ENCODE results near the gene CDH4. TPM values are rescaled to one million over a fixed set of nuclear protein-coding genes. Genes with fewer than 3 reads are reported as not detected.

CDH4 gene
- total RNA-seq, 1 donor from 2014 or later: not detected

DNA sequence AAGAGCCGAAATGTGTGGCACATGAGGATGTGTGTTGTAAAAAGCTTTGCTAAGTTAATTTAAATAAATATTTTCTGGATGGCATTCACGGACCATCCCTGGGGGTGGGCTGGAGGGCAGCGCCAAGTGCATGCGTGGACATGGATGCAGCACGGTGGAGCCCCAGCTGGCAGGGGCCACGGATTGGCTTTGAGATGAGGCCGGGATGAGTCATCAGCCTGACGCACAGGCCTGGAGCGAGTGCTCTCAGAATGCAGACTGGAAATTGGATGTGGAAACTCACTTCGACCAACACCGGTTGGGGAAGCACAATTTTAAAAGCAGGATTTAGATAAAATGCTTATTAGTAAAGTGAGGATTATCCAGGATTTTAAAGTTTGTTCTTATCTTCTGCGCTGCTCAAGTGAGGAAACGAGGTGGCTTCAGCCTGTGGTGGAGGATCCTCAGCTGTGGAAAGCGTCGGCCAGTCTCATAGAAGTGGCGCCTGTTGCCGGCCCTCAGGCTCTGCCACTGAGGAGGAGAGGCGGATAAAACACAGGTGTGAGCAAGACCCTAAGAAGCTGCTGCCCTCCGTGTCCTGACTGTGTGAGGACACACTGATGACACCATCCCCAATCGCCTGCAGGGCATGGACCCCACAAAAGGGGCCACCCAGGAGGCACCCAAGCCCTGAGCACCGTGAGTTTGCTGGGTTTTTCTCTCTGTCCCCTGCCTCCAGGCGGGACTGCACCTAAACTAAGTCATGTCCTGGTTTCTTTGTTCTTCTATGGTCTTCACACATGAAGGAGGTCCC, 279.7 kb downstream of the CDH4 start:
- DNase-seq (no peak), ATAC-seq (no peak)
- intact Hi-C loops (cut with micrococcal nuclease): no loop called here

DNA sequence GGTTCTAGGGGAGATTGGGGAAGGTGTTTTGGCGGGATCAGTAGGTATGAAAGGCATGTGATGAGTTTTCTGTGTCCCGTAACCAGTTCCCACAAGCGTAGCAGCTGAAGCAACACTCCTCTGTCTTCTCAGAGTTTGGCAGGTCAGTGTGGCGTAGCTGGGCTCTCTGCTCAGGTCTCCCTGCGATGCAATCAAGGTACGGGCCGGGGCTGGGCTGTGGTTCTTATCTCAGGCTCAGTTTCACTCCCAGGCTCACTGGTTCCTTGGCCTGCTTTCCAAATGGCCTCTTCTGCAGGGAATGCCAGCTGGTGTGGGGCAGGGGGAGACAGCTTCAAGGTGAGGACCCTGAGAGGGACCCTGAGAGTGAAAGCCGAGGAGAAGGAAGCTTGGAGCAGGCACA, 280.7 kb downstream of the CDH4 start:
- DNase-seq: no peak
- ATAC-seq: no peak
- intact Hi-C loops (cut with micrococcal nuclease): no loop called here

DNA sequence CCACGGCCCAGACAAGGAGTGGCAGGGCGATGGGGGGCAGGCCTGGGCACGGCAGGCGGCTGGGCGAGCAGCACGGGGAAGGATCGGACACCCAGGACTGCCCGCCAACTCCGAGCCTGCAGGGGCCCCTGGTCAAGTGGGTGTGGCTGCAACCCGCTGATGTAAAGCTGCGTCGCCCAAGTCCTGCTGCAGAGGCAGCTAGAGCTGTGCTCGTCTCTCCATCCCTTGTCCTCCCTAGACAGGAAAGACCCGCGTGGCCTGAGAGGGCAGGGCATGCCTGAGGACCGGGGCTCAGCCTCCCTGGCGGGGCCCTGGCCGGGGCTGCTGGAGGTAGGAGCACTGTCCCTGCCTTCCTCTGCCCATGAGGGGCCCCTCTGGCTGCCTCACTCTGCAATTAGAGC, 281.2 kb downstream of the CDH4 start:
- no peak for ATAC-seq
- intact Hi-C loops (cut with micrococcal nuclease): no loop called here

DNA sequence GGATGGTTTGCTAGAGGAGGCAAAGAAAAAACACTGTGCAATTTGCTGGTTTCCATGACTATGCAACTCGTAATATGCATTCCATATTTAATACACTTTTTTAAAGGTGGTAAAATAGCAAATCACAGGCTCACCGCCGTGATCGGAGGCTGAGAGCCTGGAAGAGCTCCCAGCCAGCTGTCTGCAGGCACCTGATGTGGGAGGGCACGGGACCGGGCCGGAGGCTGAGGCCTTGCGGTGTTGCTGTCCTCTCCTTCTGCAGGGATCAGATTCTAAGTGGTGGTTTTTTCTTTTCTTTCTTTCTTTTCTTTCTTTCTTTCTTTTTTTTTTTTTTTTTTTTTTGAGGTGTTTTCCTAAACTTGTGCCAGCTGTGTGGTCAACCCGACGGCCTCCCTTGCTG, 282.3 kb downstream of the CDH4 start:
- intact Hi-C loops (cut with micrococcal nuclease): no loop called here
- ATAC-seq (no peak), DNase-seq (no peak)

More for the DNA sequence above, 281.2 kb downstream of the CDH4 start:
- no peak for DNase-seq

DNA sequence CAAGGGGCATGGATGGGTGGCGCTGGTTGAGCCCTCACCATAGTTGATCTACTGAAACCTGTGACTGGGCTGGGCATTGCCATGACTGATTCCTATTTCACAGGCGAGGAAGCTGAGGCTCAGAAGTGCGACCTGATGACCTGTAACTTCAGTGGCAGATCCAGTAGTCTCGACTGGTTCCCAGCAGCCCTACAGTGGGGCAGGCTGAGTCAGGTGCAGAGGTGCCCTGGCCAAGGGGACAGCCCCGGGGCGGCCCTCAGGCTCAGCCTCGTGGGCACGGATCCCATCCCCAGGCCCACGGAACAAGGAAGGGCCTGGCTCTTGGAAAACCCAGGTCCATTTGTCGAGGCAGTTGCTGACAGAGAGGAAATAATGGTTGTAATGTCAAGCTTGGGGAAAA, 283.0 kb downstream of the CDH4 start:
- DNase-seq (no peak), ATAC-seq (no peak)
- intact Hi-C loops (cut with micrococcal nuclease): no loop called here

DNA sequence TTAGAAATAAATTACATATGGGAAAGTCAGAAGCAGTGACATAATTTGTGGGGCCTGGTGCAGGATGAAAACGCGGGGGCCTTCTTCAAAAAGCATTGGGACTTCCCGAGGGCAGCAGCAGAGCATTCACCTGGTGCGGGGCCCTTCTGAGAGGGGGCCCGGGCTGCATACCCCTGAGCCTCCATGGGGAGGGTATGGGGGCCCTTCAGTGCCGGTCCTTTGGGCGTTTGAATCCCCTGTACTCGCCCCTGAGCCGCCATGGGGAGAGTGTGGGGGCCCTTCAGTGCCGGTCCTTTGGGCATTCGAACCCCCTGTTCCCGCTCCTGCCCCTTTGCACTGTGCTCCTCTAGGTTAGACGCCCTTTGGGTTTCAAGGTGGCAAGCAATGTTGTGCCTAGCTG, 283.5 kb downstream of the CDH4 start:
- no peak for DNase-seq
- no peak for ATAC-seq
- intact Hi-C loops (cut with micrococcal nuclease): no loop called here

DNA sequence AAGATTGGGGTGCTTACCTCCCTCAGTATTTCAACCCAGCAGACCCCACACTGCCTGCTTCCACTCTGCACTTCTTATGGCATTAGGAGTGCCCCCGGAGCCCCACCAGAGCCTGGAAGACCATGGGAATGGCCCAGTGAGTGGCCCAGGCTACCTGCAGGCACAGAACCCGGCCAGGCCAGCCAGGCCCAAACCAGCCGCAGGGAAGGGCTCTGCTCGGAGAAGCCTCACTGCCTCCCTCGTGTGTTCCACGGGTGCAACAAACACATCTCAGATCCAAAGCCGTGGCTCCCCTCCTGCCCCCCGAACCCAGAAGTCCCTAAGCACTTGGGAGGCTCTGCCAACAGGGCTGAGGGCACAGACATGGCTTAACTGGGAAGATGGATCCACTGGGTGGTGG, 283.9 kb downstream of the CDH4 start:
- no peak for ATAC-seq
- intact Hi-C loops (cut with micrococcal nuclease): no loop called here
- no peak for DNase-seq

DNA sequence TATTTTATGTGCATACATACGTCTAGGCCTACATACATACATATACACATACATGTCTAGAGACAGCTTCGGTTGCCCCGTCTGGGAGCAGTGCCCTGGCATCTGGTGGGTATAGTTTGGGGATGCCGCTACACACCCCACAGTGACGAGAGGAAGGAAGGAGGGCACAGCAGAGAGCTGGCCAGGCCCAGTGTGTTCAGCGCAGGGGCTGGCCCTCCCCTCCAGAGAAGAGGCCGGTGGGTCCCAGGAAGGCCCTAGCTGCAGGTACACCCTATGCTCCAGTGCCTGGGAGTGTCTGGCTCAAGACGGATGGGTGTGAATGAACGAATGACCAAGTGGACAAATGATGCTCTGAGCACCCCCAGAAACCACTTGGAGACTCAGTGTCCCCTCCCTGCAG, 284.6 kb downstream of the CDH4 start:
- ATAC-seq (no peak), DNase-seq (no peak)
- intact Hi-C loops (cut with micrococcal nuclease): no loop called here

DNA sequence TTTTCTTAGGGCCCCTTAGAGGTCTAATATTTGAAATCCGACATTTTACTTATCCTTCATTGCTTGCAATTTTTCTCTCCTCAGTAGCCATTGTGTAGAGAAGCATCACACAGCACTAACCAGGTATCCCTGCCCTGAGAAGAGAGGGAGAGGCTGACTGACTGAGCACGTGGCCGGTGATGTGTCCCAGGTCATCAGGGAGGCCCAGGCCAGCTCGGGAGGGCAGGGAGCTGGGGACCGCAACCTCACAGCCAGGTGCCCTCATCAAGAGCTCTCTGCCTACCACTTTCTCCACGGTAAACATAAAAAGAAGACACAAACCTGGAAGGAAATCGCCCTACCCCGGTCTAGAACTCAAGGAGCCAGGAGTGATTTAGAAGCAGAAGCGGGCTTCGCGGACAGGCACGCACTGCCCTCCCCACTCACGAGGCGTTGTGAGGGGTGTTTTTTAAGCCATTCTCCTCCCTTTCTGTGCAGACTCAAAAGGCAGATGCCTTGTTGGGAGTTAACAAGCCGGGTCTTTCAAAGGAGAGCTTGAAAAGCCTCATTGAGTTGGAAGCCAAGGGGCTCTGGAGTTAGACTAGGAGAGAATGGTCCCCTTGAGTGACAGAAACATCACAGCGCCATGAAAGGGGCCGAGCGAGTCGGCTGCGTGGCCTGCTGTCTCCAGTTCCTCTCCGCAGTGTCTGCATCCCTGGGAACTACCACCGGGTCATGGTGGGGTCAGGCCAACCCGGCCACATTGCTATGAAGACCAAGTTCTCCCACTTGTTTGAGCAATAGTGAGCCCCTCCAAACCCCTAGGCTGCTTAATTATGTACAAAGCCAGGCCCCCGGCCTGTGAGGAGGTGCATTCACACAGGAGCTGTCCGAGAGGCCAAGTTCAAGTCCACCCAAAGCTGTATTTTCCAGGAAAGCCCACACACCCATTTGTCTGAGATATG, 285.4 kb downstream of the CDH4 start:
- intact Hi-C loops (cut with micrococcal nuclease): no loop called here
- DNase-seq (no peak), ATAC-seq (no peak)

DNA sequence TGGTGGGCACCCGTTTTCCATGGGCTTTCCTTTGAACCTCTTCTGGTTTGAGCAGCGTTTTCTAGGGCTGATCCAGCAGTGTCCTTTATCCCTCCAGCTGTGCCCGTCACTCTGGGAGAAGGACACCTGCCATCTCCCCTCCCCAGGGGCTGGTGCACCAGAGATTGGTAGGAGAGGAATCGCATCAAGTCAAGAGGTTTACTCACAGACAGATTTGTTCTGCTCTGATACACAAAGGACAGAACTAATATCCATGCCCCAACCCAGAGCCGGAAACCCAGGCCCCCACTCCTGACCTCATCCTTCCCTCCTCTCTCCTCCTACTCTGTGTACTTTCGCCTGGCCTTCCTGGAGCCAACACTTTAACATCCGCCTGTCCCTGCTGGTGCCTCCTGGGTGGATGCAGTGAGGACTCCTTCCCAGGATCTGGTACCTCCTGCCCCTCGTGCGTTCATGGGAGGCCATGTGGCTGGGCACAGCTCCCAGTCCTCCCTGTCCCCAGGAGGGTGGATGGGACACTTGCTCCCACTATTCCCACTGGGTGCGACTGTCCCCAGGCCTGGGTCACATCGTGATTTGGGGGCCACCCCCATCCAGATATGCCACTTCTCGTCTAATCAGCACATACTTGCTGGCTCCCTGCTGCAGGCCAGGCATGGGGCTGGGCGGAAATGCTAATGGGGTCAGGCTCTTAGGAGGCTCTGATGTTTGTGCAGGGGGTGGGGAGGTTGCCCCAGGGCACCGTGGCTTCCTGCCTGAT, 286.3 kb downstream of the CDH4 start:
- no peak for ATAC-seq
- intact Hi-C loops (cut with micrococcal nuclease): no loop called here

DNA sequence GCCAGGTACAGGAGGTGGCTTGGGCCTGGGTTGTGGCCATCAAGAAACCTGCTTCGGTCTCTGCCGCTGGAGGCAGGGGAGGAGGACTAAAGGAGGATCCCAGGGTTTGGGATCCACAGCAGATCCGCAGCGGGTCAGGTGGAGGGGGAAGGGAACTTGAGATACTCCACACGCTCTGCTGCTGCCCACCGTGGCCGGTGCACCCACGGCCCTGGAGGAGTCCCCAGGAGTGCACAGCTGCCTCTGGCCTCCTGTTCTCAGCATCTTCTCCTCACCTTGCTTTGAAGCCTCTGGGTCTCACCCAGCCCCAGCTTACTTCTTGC, 286.8 kb downstream of the CDH4 start:
- ATAC-seq (no peak), DNase-seq (no peak)
- intact Hi-C loops (cut with micrococcal nuclease): no loop called here

More for the DNA sequence above, 286.3 kb downstream of the CDH4 start:
- DNase-seq: no peak

DNA sequence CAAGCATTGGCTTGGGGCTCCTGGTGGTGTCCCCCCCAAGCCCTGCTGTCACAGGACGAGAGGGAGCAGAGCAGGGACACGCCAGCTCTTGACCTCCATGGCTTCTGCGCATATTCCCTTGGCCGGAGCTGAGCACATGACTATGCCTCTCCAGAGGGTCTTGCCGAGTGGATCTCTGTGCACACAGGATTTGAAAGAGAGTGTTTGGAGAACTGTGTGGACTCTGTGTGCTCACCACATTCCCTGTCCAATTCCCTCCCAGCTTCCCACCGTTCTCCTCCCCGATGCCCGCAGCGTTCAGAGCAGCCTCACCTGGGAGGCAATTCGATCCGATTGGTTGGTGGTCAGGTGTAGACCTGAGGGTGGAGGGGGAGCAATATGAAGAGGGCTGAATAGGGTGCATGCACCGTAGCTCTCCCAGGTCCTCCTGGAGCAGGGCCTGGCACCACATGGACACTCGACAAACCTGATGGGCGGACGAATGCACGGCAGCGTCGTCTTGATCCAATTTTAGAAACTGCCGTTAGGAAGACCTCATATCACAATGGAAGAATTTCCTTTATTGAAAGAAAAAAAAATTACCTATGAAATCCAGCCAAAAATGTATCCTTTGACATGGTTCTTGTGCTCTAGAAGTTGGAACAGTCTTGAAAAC, 287.8 kb downstream of the CDH4 start:
- no peak for ATAC-seq
- intact Hi-C loops (cut with micrococcal nuclease): no loop called here
- DNase-seq: no peak

DNA sequence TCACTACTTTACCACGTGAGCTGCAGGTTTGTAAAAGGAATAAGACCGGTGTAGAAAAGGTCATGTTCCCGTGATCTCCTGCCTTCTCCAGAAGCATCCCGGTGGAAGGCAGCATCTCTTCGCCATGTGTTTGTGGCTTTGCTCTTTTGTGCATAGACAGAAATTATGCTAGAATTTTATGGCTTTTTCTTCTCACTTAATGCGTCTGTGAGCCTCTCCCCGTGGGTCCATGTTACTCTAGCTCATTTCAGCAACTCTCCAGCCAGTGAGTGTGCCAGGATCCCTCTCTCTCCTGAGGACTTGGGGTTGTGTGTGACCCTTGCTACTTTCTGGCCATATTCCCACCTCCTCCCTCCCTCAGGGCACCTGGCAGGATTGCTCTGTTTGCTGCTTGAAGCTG, 289.5 kb downstream of the CDH4 start:
- no peak for ATAC-seq

DNA sequence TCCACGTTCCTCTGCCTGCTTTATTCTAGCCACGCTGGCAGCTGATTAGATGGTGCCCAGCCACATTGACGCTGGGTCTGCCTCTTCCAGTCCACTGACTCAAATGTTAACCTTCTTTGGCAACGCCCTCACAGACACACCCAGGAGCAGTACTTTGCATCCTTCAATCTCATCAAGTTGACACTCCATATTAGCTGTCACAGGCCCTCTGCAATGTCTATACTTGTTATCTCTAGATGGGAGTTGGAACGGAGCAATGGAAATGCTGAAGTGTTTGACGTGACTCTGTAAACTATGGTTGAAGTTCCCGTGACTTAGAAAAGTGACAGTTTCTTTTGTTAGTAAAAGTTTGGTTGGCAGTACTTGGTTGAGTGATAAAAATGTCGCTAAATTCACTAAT, 291.0 kb downstream of the CDH4 start:
- ATAC-seq: peak; percentile 68
- intact Hi-C loops (cut with micrococcal nuclease): no loop called here
- no peak for DNase-seq

More for the DNA sequence above, 289.5 kb downstream of the CDH4 start:
- intact Hi-C loops (cut with micrococcal nuclease): no loop called here
- DNase-seq: no peak

DNA sequence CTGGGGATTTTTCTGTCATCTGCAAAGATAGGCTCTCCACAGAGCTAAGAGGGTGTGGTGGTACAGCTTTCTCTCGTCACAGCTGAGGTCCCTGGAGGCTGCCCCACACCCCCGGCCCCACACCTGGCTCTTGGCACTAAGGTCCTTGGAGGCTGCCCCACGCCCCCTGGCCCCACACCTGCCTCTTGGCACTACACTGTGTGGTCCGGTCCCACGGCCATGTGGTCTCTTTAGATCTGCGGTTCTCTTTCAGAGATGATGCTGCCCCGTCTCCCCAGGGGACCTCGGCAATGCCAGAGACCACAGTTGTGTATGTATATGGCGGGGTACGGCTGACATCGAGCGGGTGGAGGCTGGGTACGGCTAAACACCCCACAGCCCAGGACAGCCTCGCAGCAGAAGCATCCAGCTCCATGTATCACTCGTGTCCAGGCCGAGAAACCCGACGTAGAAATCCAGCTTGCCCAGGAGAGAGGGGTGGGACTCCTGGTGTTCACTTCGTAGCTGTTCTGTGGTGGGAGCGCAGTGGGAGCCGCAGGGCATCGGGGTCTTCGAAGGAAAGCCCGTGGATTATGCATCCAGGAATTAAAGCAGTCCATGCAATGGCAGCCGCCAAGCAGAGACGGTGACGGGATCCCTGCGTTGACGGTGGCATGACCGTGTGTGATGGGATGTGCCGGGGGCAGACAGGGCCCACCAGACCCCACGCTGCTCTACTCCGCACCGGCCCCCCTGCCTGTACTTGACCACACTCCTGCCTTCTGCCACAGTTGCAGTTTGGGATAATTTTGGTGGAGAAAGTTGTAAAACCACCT, 292.1 kb downstream of the CDH4 start:
- ATAC-seq: no peak
- intact Hi-C loops (cut with micrococcal nuclease): no loop called here
- no peak for DNase-seq

DNA sequence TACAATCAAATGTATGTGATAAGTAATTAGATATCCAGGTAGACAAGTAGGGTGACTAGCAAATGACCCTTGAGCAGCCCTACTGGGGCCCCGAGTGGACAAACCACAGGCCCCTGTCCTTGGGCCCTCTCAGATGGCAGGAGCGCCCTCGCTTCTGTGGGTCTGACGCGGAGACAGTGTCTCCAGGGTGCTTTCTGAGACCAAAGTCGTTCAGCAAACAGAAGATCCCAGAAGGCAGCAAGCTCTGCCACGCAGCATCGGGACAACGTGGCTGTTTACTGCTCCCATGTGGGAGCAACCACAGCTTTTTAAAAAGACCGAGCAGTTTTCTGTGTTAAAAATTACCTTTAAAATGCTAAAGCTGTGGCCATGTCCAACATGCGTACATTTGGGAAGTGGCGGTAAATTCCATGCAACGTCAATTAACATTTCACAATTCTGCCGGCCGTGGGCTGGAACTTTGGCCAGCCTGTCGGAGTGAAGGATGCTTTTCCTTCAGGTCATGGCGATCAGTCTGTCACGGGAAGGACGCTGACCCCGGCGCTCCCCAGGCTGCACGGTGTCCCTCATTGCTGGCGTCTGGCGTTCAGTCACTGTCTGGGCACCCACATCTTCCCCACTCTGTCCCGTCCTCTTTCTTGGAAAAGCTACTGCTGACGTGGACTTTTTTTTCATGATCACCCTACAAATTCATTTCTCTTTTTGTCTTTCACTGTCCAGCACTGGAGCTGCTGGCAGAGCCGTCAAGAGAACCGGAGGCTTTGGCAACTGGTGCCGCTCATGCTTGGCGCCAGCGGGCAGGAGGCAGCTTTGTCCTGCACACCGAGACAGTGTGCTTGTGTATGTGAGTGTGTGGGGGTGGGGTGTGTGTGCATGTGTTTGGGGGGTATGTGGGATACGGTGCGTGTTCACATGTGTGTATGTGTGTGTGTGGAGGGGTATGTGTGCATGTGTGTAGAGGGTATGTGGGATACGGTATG, 293.1 kb downstream of the CDH4 start:
- no peak for ATAC-seq
- DNase-seq: no peak
- intact Hi-C loops (cut with micrococcal nuclease): no loop called here

DNA sequence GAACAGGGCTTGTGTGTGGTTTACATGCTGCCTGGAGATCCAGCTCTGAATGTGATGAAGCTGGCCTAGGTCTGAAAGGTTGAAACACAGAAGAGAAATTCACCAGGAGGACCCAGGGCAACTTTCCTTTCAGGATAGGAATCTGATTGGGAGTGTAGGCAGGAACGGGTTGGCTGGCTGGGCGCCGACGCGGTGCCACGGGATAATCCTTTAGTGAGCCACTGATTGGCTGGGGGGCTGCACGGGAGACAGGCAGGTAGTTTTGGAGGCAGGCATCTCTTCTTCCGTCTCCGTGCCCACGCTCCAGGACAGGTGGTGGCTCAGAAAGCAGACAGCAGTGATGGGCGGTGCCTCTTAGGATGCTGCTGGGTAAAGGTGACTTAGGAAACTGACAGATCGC, 294.6 kb downstream of the CDH4 start:
- DNase-seq: no peak
- intact Hi-C loops (cut with micrococcal nuclease): no loop called here
- no peak for ATAC-seq

Measured in left ventricle myocardium superior (tissue), 1 donor.